CD14-positive monocyte (primary cell): Measurements from ENCODE around the gene TTC16. TPM values are rescaled to one million over a fixed set of nuclear protein-coding genes. Genes with fewer than 3 reads are reported as not detected.

ENCODE experiments used
- DNase-seq, 3 donors: peaks; one replicate each; pipeline ENCODE4 v3.0.0-alpha.2; 2011 to 2022
- H2AFZ ChIP-seq: 2 replicates; pipeline ENCODE4 v1.6.0; 2012; ENCODE audit warnings: mild to moderate bottlenecking, low read depth, low read length, inconsistent platforms; ENCODE audit not compliant: insufficient read depth, poor library complexity, severe bottlenecking
- H3K27ac ChIP-seq, 2 donors: 1 replicate in 1 of 2; 2 replicates in 1 of 2; pipeline ENCODE4 v1.5.1; 2012 to 2013; ENCODE audit warnings: low read length in 2 of 2, control low read depth in 1 of 2, inconsistent platforms in 1 of 2, low read depth in 1 of 2, mild to moderate bottlenecking in 1 of 2
- H3K27me3 ChIP-seq, 2 donors: one replicate each; pipeline versions ENCODE4 v1.6.0 to v1.6.1; 2011 to 2013; ENCODE audit warnings: low read length in 2 of 2; ENCODE audit not compliant: control insufficient read depth in 2 of 2, insufficient read depth in 2 of 2
- H3K36me3 ChIP-seq, 2 donors: replicated peaks in 1 of 2; 1 replicate in 1 of 2; 2 replicates in 1 of 2; pipeline versions ENCODE4 v1.5.1 to v1.6.1; 2012 to 2013; ENCODE audit warnings: low read length in 2 of 2, control low read depth in 1 of 2, inconsistent platforms in 1 of 2, mild to moderate bottlenecking in 1 of 2; ENCODE audit not compliant: insufficient read depth in 2 of 2, control insufficient read depth in 1 of 2
- H3K4me1 ChIP-seq, 2 donors: 1 replicate in 1 of 2; 2 replicates in 1 of 2; pipeline versions ENCODE4 v1.5.1 to v1.6.1; 2012 to 2013; ENCODE audit warnings: low read length in 2 of 2, control low read depth in 1 of 2, inconsistent platforms in 1 of 2, mild to moderate bottlenecking in 1 of 2, moderate library complexity in 1 of 2; ENCODE audit not compliant: insufficient read depth in 2 of 2, control insufficient read depth in 1 of 2
- H3K4me2 ChIP-seq: replicated peaks from 2 replicates; pipeline ENCODE3; 2012; ENCODE audit warnings: low read length, moderate library complexity, mild to moderate bottlenecking; ENCODE audit not compliant: poor library complexity, severe bottlenecking; ENCODE audit errors: extremely low read depth
- H3K4me3 ChIP-seq, 3 experiments: fragments of 200-600 bp in 1 of 3; sonication (generic) in 1 of 3; replicated peaks in 1 of 3; 1 replicate in 2 of 3; 2 replicates in 1 of 3; pipeline ENCODE4 v1.5.1; 2011 to 2013; ENCODE audit warnings: low read length in 3 of 3, mild to moderate bottlenecking in 3 of 3, control low read depth in 2 of 3, low read depth in 2 of 3, inconsistent platforms in 1 of 3, moderate library complexity in 1 of 3
- H3K79me2 ChIP-seq: 2 replicates; pipeline ENCODE4 v1.6.0; 2012; ENCODE audit warnings: mild to moderate bottlenecking, control low read depth, inconsistent platforms, low read length, moderate library complexity; ENCODE audit not compliant: insufficient read depth
- H3K9ac ChIP-seq: 2 replicates; pipeline ENCODE4 v1.6.0; 2017; ENCODE audit warnings: low read length, mild to moderate bottlenecking; ENCODE audit not compliant: insufficient read depth, poor library complexity, severe bottlenecking
- H3K9me3 ChIP-seq, 2 donors: replicated peaks in 1 of 2; 1 replicate in 1 of 2; 2 replicates in 1 of 2; pipeline versions ENCODE4 v1.5.1 to v1.6.1; 2012 to 2013; ENCODE audit warnings: low read length in 2 of 2, control low read depth in 1 of 2; ENCODE audit not compliant: control insufficient read depth in 1 of 2, insufficient read depth in 1 of 2
- H4K20me1 ChIP-seq: 2 replicates; pipeline ENCODE4 v1.6.0; 2012; ENCODE audit warnings: mild to moderate bottlenecking, low read length, control low read depth, moderate library complexity; ENCODE audit not compliant: insufficient read depth
- H3K27ac Mint-ChIP-seq, 7 donors: one replicate each; pipeline ENCODE4 v1.8.0; 2020; ENCODE audit warnings: mild to moderate bottlenecking in 7 of 7, mixed read lengths in 7 of 7, moderate library complexity in 6 of 7, inconsistent platforms in 2 of 7
- H3K27me3 Mint-ChIP-seq, 3 donors: one replicate each; pipeline ENCODE4 v1.8.0; 2021 to 2022; ENCODE audit warnings: low read depth in 3 of 3, mild to moderate bottlenecking in 3 of 3, mixed read lengths in 3 of 3, moderate library complexity in 3 of 3, inconsistent platforms in 1 of 3
- H3K36me3 Mint-ChIP-seq, 2 donors: one replicate each; pipeline ENCODE4 v1.8.0; 2020; ENCODE audit warnings: mixed read lengths in 2 of 2, inconsistent platforms in 1 of 2, mild to moderate bottlenecking in 1 of 2
- H3K4me1 Mint-ChIP-seq: one replicate; pipeline ENCODE4 v1.8.0; 2020; ENCODE audit warnings: mild to moderate bottlenecking, mixed read lengths
- H3K4me3 Mint-ChIP-seq, 2 donors: one replicate each; pipeline ENCODE4 v1.8.0; 2020; ENCODE audit warnings: mild to moderate bottlenecking in 2 of 2, mixed read lengths in 2 of 2, moderate library complexity in 1 of 2
- H3K9me3 Mint-ChIP-seq, 7 donors: one replicate each; pipeline ENCODE4 v1.8.0; 2020 to 2022; ENCODE audit warnings: mixed read lengths in 7 of 7, mild to moderate bottlenecking in 6 of 7, moderate library complexity in 6 of 7, inconsistent platforms in 2 of 7
- CTCF ChIP-seq: fragments of 200-600 bp; IDR thresholded peaks from one replicate; pipeline ENCODE4 v1.8.0; 2022; ENCODE audit warnings: antibody characterized with exemption, mild to moderate bottlenecking
- WGBS: methylation state at CpG from one replicate; pipeline ENCODE4 v1.1.5; 2013; ENCODE audit warnings: missing lambda C conversion rate; ENCODE audit not compliant: insufficient coverage; 5-methylcytosine and 5-hydroxymethylcytosine counted together
- intact Hi-C, 2 donors: fragments of 100-400 bp; cut with micrococcal nuclease; formaldehyde crosslinking; loops; one replicate each; pipeline versions ENCODE4 v1.15.0 to v1.15.1; 2023
- polyA plus RNA-seq, 3 donors: library from polyadenylated mRNA; depleted of rRNA in 1 of 3; unstranded in 2 of 3; stranded (reverse) in 1 of 3; fragments of 300-500 nt in 2 of 3; fragments of >200 nt in 1 of 3; fragmentation: Illumina TruSeq in 2 of 3; gene quantifications; 1 replicate in 2 of 3; 2 replicates in 1 of 3; pipeline ENCODE4 v1.2.3, GENCODE V29; 2012 to 2021

The TTC16 gene
- polyA plus RNA-seq, 3 donors, result 0.04 TPM; not detected in 2

GRCh38 chr9:127721391-127721821, 5.5 kb downstream of the TTC16 start:
- H3K4me2 ChIP-seq, result no peak overlapping the region

GRCh38 chr9:127722055-127722745, 6.3 kb downstream of the TTC16 start:
- H3K27me3 ChIP-seq, result no peaks in the 10 kb centered on the region
- Mint-ChIP-seq H3K36me3 (no peaks in the 10 kb centered on the region), H3K27ac (peak overlapping the region in 1 of 7 donors; percentile 75), H3K4me1 (peaks cover 11% of the 10 kb centered on the region), H3K9me3 (peaks cover 0 to 2% (median 0%) of the 10 kb centered on the region in 7 donors), H3K4me3 (no peak overlapping the region), H3K27me3 (peaks cover 5 to 9% (median 5%) of the 10 kb centered on the region in 3 donors)
- no peak overlapping the region for H2AFZ ChIP-seq
- H3K27ac ChIP-seq, result no peak overlapping the region
- 89% methylated on average over 10 of the region's 12 CpGs for WGBS
- TF ChIP-seq CTCF, result no peak
- H3K4me2 ChIP-seq, result no peak overlapping the region
- H3K79me2 ChIP-seq, result no peaks in the 10 kb centered on the region
- no peak for DNase-seq
- H3K9ac ChIP-seq, result no peak overlapping the region
- intact Hi-C loops, result loop anchor here in 1 of 2 donors (10.0 kb wide), 1 partner anchor 107 kb away; the partner anchor contains the start of gene STXBP1
- no peak overlapping the region for H3K4me3 ChIP-seq
- H3K36me3 ChIP-seq, result no peaks in the 10 kb centered on the region
- no peaks in the 10 kb centered on the region for H3K9me3 ChIP-seq
- H3K4me1 ChIP-seq, result peaks cover 3 to 13% of the 10 kb centered on the region in 2 donors
- H4K20me1 ChIP-seq, result no peaks in the 10 kb centered on the region

More at GRCh38 chr9:127721391-127721821, 5.5 kb downstream of the TTC16 start:
- Mint-ChIP-seq H3K9me3 (peaks cover 0 to 2% (median 0%) of the 10 kb centered on the region in 7 donors), H3K4me3 (no peak overlapping the region), H3K4me1 (peaks cover 11% of the 10 kb centered on the region), H3K27ac (no peak overlapping the region), H3K36me3 (no peaks in the 10 kb centered on the region), H3K27me3 (peaks cover 3 to 6% (median 5%) of the 10 kb centered on the region in 3 donors)
- Histone ChIP-seq H3K36me3 (no peaks in the 10 kb centered on the region), H3K4me3 (no peak overlapping the region), H3K79me2 (no peaks in the 10 kb centered on the region), H3K9me3 (no peaks in the 10 kb centered on the region), H3K27me3 (no peaks in the 10 kb centered on the region), H3K9ac (no peak overlapping the region), H2AFZ (no peak overlapping the region), H3K27ac (no peak overlapping the region), H3K4me1 (peaks cover 4 to 13% of the 10 kb centered on the region in 2 donors), H4K20me1 (no peaks in the 10 kb centered on the region)
- intact Hi-C loops, result loop anchor here in 1 of 2 donors (10.0 kb wide), 1 partner anchor 107 kb away; the partner anchor contains the start of gene STXBP1
- DNase-seq, result no peak
- whole genome bisulfite sequencing, result 86% methylated on average over 7 of the region's 11 CpGs
- TF ChIP-seq CTCF, result no peak
